Esophagus muscularis mucosa (tissue), 3 donors: ENCODE data around the gene RAD9A.

Source experiments
- POLR2A ChIP-seq: fragments of 450-650 bp; IDR thresholded peaks from one replicate; pipeline ENCODE4 v1.6.1; 2017; ENCODE audit warnings: antibody characterized with exemption, moderate library complexity, mild to moderate bottlenecking, low read depth
- POLR2AphosphoS5 ChIP-seq, 2 donors: sonication (generic); formaldehyde crosslinking; IDR thresholded peaks; one replicate each; pipeline ENCODE4 v1.6.1; 2017; ENCODE audit warnings: antibody characterized with exemption in 2 of 2
- TF ChIP-seq, protein P1 (sequence below), 3 experiments: fragments of 200-600 bp in 2 of 3; fragments of 450-650 bp in 1 of 3; sonication (generic) in 2 of 3; IDR thresholded peaks; one replicate each; pipeline ENCODE4 v1.5.1; 2017 to 2019; ENCODE audit warnings: antibody characterized with exemption in 3 of 3, mild to moderate bottlenecking in 2 of 3, moderate library complexity in 1 of 3

DNA sequence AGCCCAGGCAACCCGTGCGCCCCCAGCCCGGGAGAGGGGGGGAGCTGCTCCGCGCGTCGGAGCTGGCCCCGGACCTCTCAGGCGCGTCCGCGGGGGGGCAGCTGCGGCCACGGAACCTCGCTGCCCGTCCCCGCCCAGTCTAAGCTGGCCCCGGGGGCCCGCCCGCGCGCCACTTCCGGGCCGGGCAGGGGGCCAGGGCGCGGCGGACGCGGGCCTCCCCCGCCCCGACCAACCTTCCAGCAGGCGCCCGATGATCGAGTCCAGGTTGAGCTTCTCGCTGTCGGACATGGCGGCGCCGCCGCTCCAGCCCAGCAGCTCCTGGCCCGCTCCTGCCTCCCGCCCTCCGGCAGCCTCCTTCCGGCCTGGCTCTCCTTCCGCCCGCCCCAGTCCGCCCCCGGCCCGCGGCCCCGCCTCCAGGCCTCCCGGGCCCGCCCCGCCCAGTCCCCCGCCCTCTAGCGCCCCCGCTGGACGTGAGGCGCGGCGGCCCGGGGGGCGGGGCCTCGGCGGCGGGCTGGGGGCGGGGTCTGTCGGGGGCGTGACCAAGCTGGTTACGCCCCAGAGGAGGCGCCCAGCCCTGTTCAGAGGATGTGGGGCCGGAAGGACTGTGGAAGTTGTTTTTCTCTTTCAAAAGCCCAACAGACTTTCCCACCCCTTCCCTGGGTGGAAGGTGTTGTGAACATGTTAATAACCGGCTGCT, 9.9 kb downstream of the RAD9A start, which contains the start of gene PPP1CA:
- TF ChIP-seq, protein P1, sequence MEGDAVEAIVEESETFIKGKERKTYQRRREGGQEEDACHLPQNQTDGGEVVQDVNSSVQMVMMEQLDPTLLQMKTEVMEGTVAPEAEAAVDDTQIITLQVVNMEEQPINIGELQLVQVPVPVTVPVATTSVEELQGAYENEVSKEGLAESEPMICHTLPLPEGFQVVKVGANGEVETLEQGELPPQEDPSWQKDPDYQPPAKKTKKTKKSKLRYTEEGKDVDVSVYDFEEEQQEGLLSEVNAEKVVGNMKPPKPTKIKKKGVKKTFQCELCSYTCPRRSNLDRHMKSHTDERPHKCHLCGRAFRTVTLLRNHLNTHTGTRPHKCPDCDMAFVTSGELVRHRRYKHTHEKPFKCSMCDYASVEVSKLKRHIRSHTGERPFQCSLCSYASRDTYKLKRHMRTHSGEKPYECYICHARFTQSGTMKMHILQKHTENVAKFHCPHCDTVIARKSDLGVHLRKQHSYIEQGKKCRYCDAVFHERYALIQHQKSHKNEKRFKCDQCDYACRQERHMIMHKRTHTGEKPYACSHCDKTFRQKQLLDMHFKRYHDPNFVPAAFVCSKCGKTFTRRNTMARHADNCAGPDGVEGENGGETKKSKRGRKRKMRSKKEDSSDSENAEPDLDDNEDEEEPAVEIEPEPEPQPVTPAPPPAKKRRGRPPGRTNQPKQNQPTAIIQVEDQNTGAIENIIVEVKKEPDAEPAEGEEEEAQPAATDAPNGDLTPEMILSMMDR (IDR thresholded peaks at IDR 0.05): peak; percentile 29 to 74 (median 37)
- TF ChIP-seq POLR2A (no peak), POLR2AphosphoS5 (IDR thresholded peaks at IDR 0.05) (peak; percentile 73 to 86)
